Neutrophil (primary cell): ENCODE results near the gene CDK3.

Source experiments
- H3K27ac ChIP-seq: fragments of 200-600 bp; sonication (generic); 2 replicates; pipeline ENCODE4 v1.5.1; 2016; ENCODE audit warnings: mild to moderate bottlenecking, moderate library complexity
- H3K27me3 ChIP-seq: fragments of 200-600 bp; sonication (generic); 2 replicates; pipeline ENCODE4 v1.6.0; 2016; ENCODE audit warnings: mild to moderate bottlenecking
- H3K36me3 ChIP-seq: fragments of 200-600 bp; sonication (generic); 2 replicates; pipeline ENCODE4 v1.5.1; 2017
- H3K4me1 ChIP-seq, 2 experiments: fragments of 200-600 bp in 1 of 2; sonication (generic) in 1 of 2; 1 replicate in 1 of 2; 2 replicates in 1 of 2; pipeline versions ENCODE4 v1.5.1 to v1.6.1; 2013 to 2016; ENCODE audit warnings: low read depth in 1 of 2, low read length in 1 of 2, mild to moderate bottlenecking in 1 of 2, moderate library complexity in 1 of 2; ENCODE audit not compliant: control insufficient read depth in 1 of 2, insufficient read depth in 1 of 2
- H3K4me3 ChIP-seq, 2 experiments: fragments of 200-600 bp in 1 of 2; sonication (generic) in 1 of 2; 1 replicate in 1 of 2; 2 replicates in 1 of 2; pipeline ENCODE4 v1.5.1; 2013 to 2016; ENCODE audit warnings: low read depth in 1 of 2, low read length in 1 of 2, mild to moderate bottlenecking in 1 of 2, moderate library complexity in 1 of 2
- H3K9me3 ChIP-seq: fragments of 200-600 bp; sonication (generic); 2 replicates; pipeline ENCODE4 v1.5.1; 2016
- TF ChIP-seq, protein P1 (sequence below): fragments of 200-600 bp; sonication (generic); IDR thresholded peaks from 2 replicates; pipeline ENCODE4 v1.5.1; 2016; ENCODE audit warnings: antibody characterized with exemption

CDK3 gene

DNA sequence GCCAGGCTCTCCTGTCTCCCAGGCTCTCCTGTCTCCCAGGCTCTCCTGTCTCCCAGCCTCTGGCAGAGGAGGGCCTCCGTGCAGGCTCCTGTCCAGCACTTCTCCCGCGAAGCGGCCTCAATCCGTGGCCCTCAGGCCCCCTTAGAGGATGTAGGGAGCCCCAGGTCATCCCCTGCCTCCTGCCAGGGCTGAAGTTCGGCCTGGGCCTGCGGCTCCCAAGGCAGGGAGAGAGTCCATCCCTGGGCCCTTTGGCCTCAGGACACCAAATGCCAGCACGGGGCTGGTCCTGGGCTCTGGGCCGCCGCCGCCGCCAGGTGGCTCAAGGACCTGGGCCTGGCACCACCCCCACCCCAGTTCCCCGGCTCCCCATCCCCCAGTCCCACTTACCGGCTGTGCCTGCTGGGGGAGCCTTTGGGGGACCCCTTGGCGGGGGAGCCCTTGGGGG, 26.1 kb downstream of the CDK3 start:
- H3K27ac ChIP-seq, result no peak overlapping the region
- H3K4me1 ChIP-seq, result no peaks in the 10 kb centered on the region
- no peaks in the 10 kb centered on the region for H3K36me3 ChIP-seq
- peaks cover 41% of the 10 kb centered on the region for H3K27me3 ChIP-seq
- no peaks in the 10 kb centered on the region for H3K9me3 ChIP-seq
- H3K4me3 ChIP-seq, result no peak overlapping the region
- TF ChIP-seq, protein P1, sequence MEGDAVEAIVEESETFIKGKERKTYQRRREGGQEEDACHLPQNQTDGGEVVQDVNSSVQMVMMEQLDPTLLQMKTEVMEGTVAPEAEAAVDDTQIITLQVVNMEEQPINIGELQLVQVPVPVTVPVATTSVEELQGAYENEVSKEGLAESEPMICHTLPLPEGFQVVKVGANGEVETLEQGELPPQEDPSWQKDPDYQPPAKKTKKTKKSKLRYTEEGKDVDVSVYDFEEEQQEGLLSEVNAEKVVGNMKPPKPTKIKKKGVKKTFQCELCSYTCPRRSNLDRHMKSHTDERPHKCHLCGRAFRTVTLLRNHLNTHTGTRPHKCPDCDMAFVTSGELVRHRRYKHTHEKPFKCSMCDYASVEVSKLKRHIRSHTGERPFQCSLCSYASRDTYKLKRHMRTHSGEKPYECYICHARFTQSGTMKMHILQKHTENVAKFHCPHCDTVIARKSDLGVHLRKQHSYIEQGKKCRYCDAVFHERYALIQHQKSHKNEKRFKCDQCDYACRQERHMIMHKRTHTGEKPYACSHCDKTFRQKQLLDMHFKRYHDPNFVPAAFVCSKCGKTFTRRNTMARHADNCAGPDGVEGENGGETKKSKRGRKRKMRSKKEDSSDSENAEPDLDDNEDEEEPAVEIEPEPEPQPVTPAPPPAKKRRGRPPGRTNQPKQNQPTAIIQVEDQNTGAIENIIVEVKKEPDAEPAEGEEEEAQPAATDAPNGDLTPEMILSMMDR, result no peak

GRCh38 chr17:76027159-76027839, 26.6 kb downstream of the CDK3 start, which contains the start of gene EVPL:
Gene EVPL (minus strand): TSS chr17:76027306. CDS start chr17:76027198, 108 bp downstream.
- TF ChIP-seq, protein P1, result no peak
- Histone ChIP-seq H3K27ac (no peak within 1 kb of the TSS), H3K9me3 (no peaks in the 10 kb centered on the region)

GRCh38 chr17:76032073-76032779, 31.6 kb downstream of the CDK3 start:
- H3K36me3 ChIP-seq, result no peaks in the 10 kb centered on the region
- no peak overlapping the region for H3K27ac ChIP-seq
- H3K4me3 ChIP-seq, result no peak overlapping the region
- peaks cover 44% of the 10 kb centered on the region for H3K27me3 ChIP-seq
- TF ChIP-seq, protein P1, result no peak
- H3K9me3 ChIP-seq, result no peaks in the 10 kb centered on the region
- no peaks in the 10 kb centered on the region for H3K4me1 ChIP-seq

More at GRCh38 chr17:76027159-76027839, 26.6 kb downstream of the CDK3 start, which contains the start of gene EVPL:
- Histone ChIP-seq H3K4me1 (no peaks in the 10 kb centered on the region), H3K36me3 (no peaks in the 10 kb centered on the region), H3K4me3 (no peak within 1 kb of the TSS), H3K27me3 (peaks cover 44% of the 10 kb centered on the region)

DNA sequence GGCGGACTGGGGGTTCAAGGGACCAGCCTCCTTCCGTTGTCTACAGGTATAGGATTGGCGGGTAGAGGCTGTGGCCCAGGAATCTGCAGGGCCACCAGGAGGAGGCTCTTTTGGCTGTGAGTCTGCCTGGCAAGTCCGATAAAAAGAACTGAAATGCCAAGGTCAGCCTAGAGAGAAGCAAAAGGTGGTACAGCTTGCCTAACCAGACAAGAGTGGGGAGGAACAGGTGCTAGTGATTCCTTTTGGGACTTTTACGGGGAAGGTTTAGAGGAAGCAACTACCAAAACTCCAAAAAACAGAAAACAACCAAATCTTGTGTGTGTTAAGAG, 32.1 kb downstream of the CDK3 start:
- no peaks in the 10 kb centered on the region for H3K9me3 ChIP-seq
- H3K36me3 ChIP-seq, result peaks cover 2% of the 10 kb centered on the region
- H3K27me3 ChIP-seq, result peaks cover 38% of the 10 kb centered on the region
- TF ChIP-seq, protein P1, result no peak
- H3K27ac ChIP-seq, result no peak overlapping the region
- H3K4me3 ChIP-seq, result no peak overlapping the region
- no peaks in the 10 kb centered on the region for H3K4me1 ChIP-seq

DNA sequence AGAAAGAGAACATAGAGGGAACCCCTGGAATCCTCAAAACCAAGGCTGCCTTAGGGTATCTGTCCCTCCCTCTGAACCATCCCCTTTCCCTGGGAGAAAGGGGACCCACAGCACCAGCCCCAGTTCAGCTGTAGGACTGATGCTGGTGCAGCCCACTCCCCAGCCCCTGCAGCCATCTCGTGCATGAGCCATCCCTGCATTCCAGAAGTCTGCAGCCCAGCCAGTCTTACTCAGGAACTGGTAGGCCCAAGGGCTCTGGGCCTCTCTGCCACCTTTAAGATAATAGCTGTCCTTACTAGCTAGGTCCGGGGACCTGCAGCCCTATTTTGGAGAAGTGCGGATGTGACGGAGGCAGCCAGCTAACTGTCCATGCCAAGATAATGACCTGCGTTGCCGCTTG, 32.5 kb downstream of the CDK3 start:
- Histone ChIP-seq H3K36me3 (peaks cover 6% of the 10 kb centered on the region), H3K27ac (no peak overlapping the region), H3K4me1 (no peaks in the 10 kb centered on the region), H3K4me3 (no peak overlapping the region), H3K27me3 (peaks cover 34% of the 10 kb centered on the region), H3K9me3 (no peaks in the 10 kb centered on the region)
- TF ChIP-seq, protein P1, result no peak
